ENCODE data around the gene PELI2. TPM values are rescaled to one million over a fixed set of nuclear protein-coding genes. Genes with fewer than 3 reads are reported as not detected.
"Not testable (repeated sequence)": the region's sequence is repeated elsewhere in the genome, so short reads cannot be mapped to it uniquely, and the experiment has no call there.

The PELI2 gene
- total RNA-seq, 1 donor: 3.0 TPM

DNA sequence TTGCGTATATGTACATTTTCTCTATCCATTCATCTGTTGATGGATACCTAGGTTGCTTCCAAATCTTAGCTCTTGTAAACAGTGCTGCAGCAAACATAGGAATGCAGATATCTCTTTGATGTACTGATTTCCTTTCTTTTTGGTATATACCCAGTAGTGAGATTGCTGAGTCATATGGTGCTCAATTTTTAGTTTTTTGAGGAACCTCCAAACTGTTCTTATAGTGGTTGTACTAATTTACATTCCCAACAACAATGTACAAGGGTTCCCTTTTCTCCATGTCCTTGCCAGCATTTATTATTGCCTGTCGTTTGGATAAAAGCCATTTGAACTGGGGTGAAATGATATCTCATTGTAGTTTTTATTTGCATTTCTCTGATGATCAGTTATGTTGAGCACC is 44.3 kb downstream of the PELI2 start:
- no peak for DNase-seq (ENCODE audit: low read depth)
- H3K4me3 ChIP-seq (ENCODE audit: low read depth, low read length): no peak overlapping the region
- TF ChIP-seq, protein P1, sequence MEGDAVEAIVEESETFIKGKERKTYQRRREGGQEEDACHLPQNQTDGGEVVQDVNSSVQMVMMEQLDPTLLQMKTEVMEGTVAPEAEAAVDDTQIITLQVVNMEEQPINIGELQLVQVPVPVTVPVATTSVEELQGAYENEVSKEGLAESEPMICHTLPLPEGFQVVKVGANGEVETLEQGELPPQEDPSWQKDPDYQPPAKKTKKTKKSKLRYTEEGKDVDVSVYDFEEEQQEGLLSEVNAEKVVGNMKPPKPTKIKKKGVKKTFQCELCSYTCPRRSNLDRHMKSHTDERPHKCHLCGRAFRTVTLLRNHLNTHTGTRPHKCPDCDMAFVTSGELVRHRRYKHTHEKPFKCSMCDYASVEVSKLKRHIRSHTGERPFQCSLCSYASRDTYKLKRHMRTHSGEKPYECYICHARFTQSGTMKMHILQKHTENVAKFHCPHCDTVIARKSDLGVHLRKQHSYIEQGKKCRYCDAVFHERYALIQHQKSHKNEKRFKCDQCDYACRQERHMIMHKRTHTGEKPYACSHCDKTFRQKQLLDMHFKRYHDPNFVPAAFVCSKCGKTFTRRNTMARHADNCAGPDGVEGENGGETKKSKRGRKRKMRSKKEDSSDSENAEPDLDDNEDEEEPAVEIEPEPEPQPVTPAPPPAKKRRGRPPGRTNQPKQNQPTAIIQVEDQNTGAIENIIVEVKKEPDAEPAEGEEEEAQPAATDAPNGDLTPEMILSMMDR (IDR thresholded peaks at IDR 0.05; ENCODE audit: insufficient read depth, low read depth, low read length): no peak

GRCh38 chr14:56166579-56166978 is 48.4 kb downstream of the PELI2 start:
- H3K4me3 ChIP-seq (ENCODE audit: low read depth, low read length); DNase-seq (ENCODE audit: low read depth): not testable (repeated sequence)

DNA sequence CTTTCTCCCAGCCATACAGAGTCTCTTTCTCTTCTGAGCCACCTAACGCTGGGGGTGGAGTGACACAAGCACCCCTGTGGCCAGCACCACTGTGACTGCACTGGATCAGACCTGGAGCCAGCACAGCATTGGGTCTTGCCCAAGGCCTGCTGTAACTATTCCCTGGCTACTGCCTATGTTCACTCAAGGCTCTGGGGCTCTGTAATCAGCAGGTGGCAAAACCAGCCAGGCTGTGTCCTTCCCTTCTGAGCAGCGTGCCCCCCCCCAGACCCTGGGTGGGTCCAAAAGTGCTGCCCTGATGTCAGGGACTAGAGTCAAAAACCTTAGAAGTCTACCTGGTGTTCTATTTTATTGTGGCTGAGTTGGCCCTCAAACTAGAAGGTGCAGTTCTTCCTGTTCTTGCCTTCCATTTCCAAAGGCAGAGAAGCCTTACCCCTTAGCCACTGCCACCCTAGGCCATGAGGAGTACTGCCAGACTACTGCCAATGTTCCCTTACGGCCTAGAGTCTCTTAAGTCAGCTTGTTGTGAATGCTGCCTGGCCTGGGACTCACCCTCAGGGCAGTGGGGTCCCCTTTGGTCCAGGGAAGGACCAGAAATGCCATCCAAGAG is 49.9 kb downstream of the PELI2 start:
- TF ChIP-seq, protein P1 (IDR thresholded peaks at IDR 0.05; ENCODE audit: insufficient read depth, low read depth, low read length): no peak
- H3K4me3 ChIP-seq (ENCODE audit: low read depth, low read length): no peak overlapping the region
- no peak for DNase-seq (ENCODE audit: low read depth)

DNA sequence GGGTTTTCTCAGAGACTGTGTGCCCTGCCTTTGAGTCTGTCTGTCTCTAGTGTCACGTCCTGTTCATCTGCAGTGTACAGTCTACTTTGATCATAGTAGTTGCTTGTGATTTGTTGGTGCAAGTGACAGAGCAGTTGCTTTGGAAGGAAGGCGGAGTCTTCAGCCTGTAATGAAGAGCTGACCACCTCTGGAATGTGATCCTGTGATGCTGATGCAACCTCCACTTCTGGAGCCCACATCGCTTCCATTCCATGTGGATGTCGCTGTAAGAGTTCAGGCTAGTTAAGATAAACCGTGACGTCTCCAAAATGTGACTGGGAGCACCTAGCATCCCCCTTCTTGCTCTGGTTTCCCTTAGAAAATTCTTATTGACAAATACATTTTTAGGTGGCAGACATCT is 51.8 kb downstream of the PELI2 start:
- TF ChIP-seq, protein P1 (IDR thresholded peaks at IDR 0.05; ENCODE audit: insufficient read depth, low read depth, low read length): no peak
- no peak overlapping the region for H3K4me3 ChIP-seq (ENCODE audit: low read depth, low read length)
- DNase-seq (ENCODE audit: low read depth): peak; percentile 30

DNA sequence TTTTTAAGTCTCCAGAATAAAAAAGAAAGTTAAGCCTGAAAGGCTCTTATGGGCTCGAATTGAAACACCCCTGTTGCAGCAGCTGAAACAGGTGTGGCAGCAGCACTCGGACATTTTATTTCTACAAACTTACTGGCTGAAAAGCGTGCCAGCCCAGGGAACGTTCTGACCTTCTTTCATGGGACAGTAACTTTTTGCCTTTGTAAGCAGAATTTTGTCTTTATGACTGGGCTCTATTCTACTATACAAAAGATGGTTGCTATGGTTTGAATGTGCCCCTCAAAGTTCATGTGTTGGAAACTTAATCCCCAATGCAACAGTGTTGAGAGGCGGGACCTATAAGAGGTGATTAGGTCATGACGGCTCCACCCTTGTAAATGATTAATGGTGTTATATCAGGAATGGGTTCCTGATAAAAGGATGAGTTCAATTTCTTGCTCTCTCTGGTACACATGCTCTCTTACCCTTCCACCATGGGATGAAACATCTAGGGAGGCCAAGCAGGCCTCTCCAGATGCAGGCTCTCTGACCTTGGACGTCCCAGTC is 52.7 kb downstream of the PELI2 start:
- no peak for DNase-seq (ENCODE audit: low read depth)
- TF ChIP-seq, protein P1 (IDR thresholded peaks at IDR 0.05; ENCODE audit: insufficient read depth, low read depth, low read length): no peak
- H3K4me3 ChIP-seq (ENCODE audit: low read depth, low read length): no peak overlapping the region

DNA sequence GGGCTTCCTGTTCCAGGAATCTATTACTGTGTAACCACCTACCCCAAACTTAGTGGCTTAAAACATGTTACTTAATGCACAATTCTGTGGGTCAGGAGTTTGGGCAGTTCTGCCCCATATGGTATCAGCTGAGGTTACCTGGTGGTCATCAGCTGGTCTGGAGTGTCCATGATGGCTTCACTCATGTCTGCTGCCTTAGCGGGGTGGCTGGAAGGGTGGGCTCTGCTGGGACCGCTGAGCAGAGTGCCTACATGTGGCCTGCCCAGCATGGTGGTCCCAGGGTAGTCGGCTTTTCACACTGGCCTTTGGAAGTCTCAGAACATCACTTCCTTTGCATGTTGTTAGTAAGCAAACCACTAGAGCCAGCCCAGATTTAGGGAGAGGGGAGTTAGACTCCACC is 53.9 kb downstream of the PELI2 start:
- TF ChIP-seq, protein P1 (IDR thresholded peaks at IDR 0.05; ENCODE audit: insufficient read depth, low read depth, low read length): no peak
- DNase-seq (ENCODE audit: low read depth): no peak
- H3K4me3 ChIP-seq (ENCODE audit: low read depth, low read length): no peak overlapping the region

- TF ChIP-seq, protein P1 (IDR thresholded peaks at IDR 0.05; ENCODE audit: insufficient read depth, low read depth, low read length): no peak
- peak; percentile 76 for DNase-seq (ENCODE audit: low read depth)
- H3K4me3 ChIP-seq (ENCODE audit: low read depth, low read length): no peak overlapping the region
Observed at GRCh38 chr14:56172571-56172971, 54.4 kb downstream of the PELI2 start.

Data from fibroblast of villous mesenchyme (primary cell).